ENCODE results near the gene EBP.

DNA sequence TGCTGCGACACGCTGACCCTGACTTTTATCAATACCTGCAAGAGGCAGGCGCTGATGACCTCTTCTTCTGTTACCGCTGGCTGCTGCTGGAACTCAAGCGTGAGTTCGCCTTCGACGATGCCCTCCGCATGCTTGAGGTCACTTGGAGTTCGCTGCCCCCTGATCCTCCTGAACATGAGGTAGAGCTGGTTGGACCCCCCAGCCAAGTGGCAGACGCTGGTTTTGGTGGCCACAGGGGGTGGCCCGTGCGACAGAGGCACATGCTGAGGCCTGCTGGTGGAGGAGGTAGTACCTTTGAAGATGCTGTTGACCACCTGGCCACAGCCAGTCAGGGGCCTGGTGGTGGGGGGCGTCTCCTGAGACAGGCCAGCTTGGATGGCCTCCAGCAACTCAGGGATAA, 38.4 kb downstream of the EBP start:
- TF ChIP-seq EZH2 (IDR thresholded peaks at IDR 0.05; ENCODE audit: low read length, missing control alignments) = no peak
- no peak for TF ChIP-seq CTCF (conservative IDR thresholded peaks at IDR 0.05 in 1 of 2, IDR thresholded peaks at IDR 0.05 in 1 of 2; ENCODE audit: low read depth in 1 of 2, low read length in 2 of 2)

Measured in fibroblast of lung (primary cell).